Sigmoid colon (tissue), 4 donors: Measurements from ENCODE around the gene FSTL5.

Experiments
- CTCF ChIP-seq, 4 experiments: fragments of 450-650 bp in 3 of 4; fragments of 200-600 bp in 1 of 4; IDR thresholded peaks; one replicate each; pipeline ENCODE4 v1.5.1; 2016 to 2019; ENCODE audit warnings: antibody characterized with exemption in 4 of 4, mild to moderate bottlenecking in 3 of 4, moderate library complexity in 2 of 4
- EP300 ChIP-seq, 4 donors: sonication (generic); formaldehyde crosslinking; IDR thresholded peaks; one replicate each; pipeline ENCODE4 v1.6.1; 2017; ENCODE audit warnings: antibody characterized with exemption in 4 of 4
- POLR2A ChIP-seq, 2 donors: fragments of 450-650 bp; IDR thresholded peaks; one replicate each; pipeline ENCODE4 v1.6.1; 2016; ENCODE audit warnings: antibody characterized with exemption in 2 of 2, mild to moderate bottlenecking in 2 of 2, moderate library complexity in 2 of 2
- POLR2AphosphoS5 ChIP-seq, 4 donors: sonication (generic); formaldehyde crosslinking; IDR thresholded peaks; one replicate each; pipeline ENCODE4 v1.6.1; 2017; ENCODE audit warnings: antibody characterized with exemption in 4 of 4

- TF ChIP-seq CTCF (IDR thresholded peaks at IDR 0.05) (no peak), POLR2AphosphoS5 (IDR thresholded peaks at IDR 0.05) (no peak), POLR2A (IDR thresholded peaks at IDR 0.05) (no peak), EP300 (IDR thresholded peaks at IDR 0.05) (no peak)
These were observed 770.2 kb downstream of the FSTL5 start for GRCh38 chr4:161393602-161394001.
